ENCODE measurements around the gene MAGEA9B.
"Not testable (repeated sequence)": the region's sequence is repeated elsewhere in the genome, so short reads cannot be mapped to it uniquely, and the experiment has no call there.

Gene MAGEA9B

GRCh38 chrX:149618871-149619270, 31.6 kb upstream of the MAGEA9B start:
- H3K4me3 ChIP-seq = no peak overlapping the region
- DNase-seq (ENCODE audit: low spot score) = no peak
- TF ChIP-seq CTCF (IDR thresholded peaks at IDR 0.05) = no peak

GRCh38 chrX:149611623-149612175, 24.4 kb upstream of the MAGEA9B start:
- no peak for DNase-seq (ENCODE audit: low spot score)
- no peak overlapping the region for H3K27ac ChIP-seq
- no peak for TF ChIP-seq CTCF (IDR thresholded peaks at IDR 0.05)

More at GRCh38 chrX:149618871-149619270, 31.6 kb upstream of the MAGEA9B start:
- H3K27ac ChIP-seq = no peak overlapping the region

GRCh38 chrX:149610511-149610910, 23.3 kb upstream of the MAGEA9B start:
- TF ChIP-seq CTCF (IDR thresholded peaks at IDR 0.05) = no peak
- no peak for DNase-seq (ENCODE audit: low spot score)
- no peak overlapping the region for H3K4me3 ChIP-seq
- no peak overlapping the region for H3K27ac ChIP-seq

More at GRCh38 chrX:149611623-149612175, 24.4 kb upstream of the MAGEA9B start:
- no peak overlapping the region for H3K4me3 ChIP-seq

- H3K4me3 ChIP-seq = no peak overlapping the region
These were observed 20.4 kb upstream of the MAGEA9B start for GRCh38 chrX:149607699-149608098.

GRCh38 chrX:149605248-149605885, 18.1 kb upstream of the MAGEA9B start:
- not testable (repeated sequence) for DNase-seq (ENCODE audit: low spot score); H3K4me3 ChIP-seq; H3K27ac ChIP-seq

More at GRCh38 chrX:149607699-149608098, 20.4 kb upstream of the MAGEA9B start:
- no peak for TF ChIP-seq CTCF (IDR thresholded peaks at IDR 0.05)
- DNase-seq (ENCODE audit: low spot score) = no peak
- no peak overlapping the region for H3K27ac ChIP-seq

- not testable (repeated sequence) for H3K27ac ChIP-seq; DNase-seq (ENCODE audit: low spot score); H3K4me3 ChIP-seq
These were observed 11.3 kb upstream of the MAGEA9B start for GRCh38 chrX:149598603-149599002.

GRCh38 chrX:149595943-149596342, 8.7 kb upstream of the MAGEA9B start:
- not testable (repeated sequence) for DNase-seq (ENCODE audit: low spot score); H3K27ac ChIP-seq; H3K4me3 ChIP-seq

- H3K27ac ChIP-seq; DNase-seq (ENCODE audit: low spot score); H3K4me3 ChIP-seq: not testable (repeated sequence)
These were observed 8.0 kb upstream of the MAGEA9B start, which contains the start of gene HSFX2 for GRCh38 chrX:149595214-149595613. Gene HSFX2 (minus strand): TSS chrX:149595314. CDS start chrX:149594700, 614 bp downstream.

- not testable (repeated sequence) for H3K27ac ChIP-seq; DNase-seq (ENCODE audit: low spot score); H3K4me3 ChIP-seq
These were observed 3.7 kb upstream of the MAGEA9B start for GRCh38 chrX:149590993-149591392.

GRCh38 chrX:149585631-149586030, 1.6 kb downstream of the MAGEA9B start:
- H3K4me3 ChIP-seq; H3K27ac ChIP-seq; DNase-seq (ENCODE audit: low spot score): not testable (repeated sequence)

GRCh38 chrX:149573456-149573855, 13.8 kb downstream of the MAGEA9B start:
- not testable (repeated sequence) for H3K27ac ChIP-seq; DNase-seq (ENCODE audit: low spot score); H3K4me3 ChIP-seq
